T-helper 1 cell (primary cell): Measurements from ENCODE around the gene FADS2.

Experiments used
- DNase-seq, 5 donors: peaks; one replicate each; pipeline ENCODE4 v3.0.0-alpha.2; 2012 to 2020

FADS2 gene

GRCh38 chr11:61847914-61848581, 19.9 kb downstream of the FADS2 start:
- DNase-seq, result no peak

GRCh38 chr11:61848631-61849030, 20.5 kb downstream of the FADS2 start:
- no peak for DNase-seq

GRCh38 chr11:61850687-61851086, 22.6 kb downstream of the FADS2 start:
- DNase-seq, result no peak

DNA sequence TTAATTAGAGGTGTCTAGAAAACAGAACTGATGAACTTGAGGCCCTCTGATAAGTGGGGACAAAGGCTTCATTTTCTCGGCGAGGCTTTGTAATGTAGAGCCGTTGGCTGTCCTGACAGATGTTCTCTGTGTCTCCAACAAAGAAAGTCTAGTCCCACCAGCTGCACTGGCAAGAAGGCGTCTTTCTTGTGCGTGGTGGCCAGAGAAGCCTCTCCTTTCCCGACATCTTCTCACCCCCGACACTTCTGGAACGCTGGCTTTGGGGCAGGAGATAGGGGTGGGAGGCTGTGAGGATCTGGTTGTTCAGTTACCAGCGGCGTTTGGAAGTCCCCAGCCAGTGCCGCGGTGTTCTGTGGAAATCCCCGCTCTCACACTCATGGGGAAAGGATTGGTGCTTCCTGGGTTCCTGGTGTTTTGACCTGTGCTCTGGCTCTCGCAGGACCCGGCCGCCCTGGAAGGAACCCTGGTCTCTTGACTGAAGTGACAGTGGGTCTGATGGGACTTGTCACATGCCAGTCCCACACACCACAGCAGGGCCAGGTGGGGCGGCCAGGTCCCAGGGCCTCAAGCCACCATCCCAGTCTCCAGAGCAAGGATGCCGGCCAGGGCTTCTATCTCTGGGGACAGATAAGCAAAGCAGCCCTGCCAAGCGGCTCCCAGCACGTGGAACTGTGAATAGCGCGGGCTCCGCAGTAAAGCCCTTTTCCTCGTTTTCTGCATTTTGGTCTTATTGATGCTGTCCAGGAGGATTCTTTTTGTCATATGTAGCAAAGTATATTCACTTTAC, 23.2 kb downstream of the FADS2 start:
- DNase-seq, result no peak

- DNase-seq, result no peak
These were observed 23.8 kb downstream of the FADS2 start for GRCh38 chr11:61851900-61852295.

DNA sequence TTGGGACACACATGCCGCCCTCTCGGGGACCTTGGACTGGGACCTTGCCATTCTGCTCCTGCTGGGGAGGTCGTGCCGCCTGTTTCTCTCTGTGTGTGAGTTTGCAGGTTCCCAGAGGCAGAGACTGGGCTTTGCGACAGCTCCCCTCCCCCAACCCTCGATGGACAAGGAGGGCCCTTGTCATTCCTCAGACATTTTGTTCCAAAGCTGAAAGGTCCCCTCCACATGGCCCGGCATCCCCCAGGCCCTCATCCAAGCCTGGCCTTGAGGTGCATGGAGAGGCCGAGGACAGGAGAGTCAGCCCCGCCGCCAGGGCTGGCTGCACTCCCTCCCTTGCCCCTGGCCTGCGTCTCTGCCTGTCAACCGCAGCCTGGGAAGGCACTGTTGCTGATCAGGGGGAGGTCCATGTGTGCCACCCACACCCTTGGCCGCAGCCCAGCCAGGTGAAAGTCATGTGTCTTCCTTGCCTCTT, 25.6 kb downstream of the FADS2 start:
- DNase-seq, result no peak

DNA sequence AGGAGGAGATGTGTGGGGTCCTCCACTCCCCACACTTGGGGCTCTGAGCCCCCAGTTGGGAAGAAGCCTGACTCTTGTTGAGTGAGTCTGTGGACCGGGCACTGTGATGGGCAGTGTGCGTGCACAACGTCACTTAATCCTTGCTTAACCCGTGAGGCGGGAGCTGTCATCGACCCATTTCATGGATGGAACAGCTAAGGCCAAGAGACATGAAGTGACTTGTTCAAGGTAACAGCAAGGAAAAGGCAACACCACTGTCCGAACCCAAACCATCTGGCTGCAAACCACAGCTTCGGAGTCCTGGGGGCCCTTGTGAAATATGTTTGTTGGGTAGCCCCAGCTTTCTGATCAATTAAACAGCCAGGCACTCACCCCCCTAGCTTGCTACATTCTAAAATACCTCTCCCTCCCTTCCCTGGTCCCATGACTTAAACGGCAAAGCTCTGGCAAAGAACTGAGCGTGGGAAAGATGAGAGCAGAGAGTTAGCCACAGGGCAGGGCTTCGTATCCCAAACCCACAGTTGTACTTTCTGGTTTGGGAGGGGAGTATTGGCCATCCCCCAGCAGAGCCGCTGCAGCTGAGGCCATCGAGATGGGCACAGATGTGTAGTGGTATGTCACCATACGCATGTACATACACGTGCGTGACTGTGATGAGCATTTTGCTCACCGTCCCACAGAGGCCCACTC, 26.3 kb downstream of the FADS2 start:
- DNase-seq, result no peak

- no peak for DNase-seq
These were observed 27.0 kb downstream of the FADS2 start for GRCh38 chr11:61854966-61855714.

DNA sequence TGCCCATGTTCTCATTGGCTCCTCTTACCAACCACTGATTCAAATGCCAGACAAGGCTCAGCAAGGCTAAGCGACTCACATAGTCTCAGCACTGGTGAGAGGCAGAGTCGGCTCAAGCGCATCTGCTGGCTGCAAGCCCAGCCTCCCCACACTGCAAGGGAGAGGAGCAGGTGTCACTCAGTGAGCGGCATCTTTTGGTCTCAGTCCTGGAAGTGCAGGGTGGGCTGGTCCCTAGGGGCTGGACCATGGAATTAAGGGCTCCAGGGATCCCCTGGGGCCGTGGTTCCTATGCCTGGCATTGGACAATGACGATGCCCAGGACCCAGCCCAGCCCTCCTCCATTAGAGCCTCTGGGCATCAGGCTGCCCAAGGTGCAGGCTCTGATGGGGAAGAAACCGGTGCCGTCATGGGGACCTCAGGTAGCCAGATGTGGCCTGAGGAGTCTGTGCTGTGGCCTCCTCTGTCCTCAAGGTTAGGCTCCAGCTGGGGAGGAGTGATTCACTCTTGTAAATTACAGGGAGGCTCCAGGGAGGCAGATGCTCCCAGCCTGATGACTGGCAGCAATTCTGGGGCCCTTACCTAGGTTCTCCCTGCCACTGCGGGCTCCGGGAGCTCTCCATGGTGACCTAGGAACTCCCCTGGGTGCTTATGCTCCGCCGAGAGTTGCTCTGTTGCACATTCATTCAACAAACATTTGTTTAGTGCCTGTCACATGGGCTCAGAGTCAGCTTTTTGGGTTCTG, 28.0 kb downstream of the FADS2 start:
- no peak for DNase-seq

- no peak for DNase-seq
These were observed 32.2 kb downstream of the FADS2 start for GRCh38 chr11:61860054-61860903.

DNA sequence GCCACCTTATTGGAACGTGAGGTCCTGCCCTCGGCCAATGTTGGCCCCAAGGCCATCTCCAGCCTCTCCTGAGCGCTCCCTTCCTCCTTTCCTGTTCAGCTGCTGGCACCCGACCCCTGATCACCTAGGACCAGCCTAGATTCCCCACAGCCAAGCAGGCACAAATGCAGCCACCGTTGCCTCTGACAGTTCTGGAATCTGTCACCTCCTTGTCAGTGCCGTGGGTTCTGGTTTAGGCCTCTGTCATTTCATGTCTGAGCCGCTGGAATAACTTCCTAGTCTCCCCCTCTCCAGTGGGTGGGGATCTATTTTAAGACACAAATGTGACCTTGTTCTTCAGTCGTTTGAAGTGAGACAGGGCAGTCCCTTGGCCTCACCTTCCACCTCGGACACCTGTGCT, 33.5 kb downstream of the FADS2 start:
- no peak for DNase-seq

DNA sequence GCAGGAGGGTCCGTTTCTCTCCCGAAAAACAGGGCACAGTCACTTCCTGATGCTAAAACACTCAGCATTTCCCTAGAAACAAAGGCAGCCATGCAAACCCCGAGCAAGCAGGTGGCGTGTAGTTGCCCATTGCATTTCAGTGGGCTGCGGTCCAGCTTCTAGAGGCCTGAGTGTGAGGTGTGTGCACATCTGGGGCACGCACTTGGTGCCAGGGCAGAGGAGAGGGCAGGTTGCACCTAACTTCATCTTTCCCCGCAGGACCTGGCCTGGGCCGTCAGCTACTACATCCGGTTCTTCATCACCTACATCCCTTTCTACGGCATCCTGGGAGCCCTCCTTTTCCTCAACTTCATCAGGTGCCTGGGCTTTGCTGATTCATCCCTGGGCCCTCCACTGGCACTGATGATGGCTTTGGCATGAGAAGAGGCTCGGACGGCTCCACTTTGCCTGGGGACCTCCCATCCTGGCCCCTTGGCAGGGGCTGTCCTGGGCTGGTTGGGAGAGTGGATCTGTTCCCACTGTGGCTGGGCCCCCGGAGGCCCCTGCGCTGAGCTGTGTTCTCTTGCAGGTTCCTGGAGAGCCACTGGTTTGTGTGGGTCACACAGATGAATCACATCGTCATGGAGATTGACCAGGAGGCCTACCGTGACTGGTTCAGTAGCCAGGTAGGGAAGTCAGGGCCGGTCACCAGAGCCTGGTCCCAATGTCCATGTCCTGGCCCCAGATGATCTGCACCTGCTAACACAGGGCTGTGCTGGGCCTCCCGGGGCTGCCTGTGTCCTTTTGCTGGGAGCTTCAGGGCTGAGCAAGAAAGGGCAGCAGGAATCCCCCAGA, 34.8 kb downstream of the FADS2 start:
- DNase-seq, result no peak

DNA sequence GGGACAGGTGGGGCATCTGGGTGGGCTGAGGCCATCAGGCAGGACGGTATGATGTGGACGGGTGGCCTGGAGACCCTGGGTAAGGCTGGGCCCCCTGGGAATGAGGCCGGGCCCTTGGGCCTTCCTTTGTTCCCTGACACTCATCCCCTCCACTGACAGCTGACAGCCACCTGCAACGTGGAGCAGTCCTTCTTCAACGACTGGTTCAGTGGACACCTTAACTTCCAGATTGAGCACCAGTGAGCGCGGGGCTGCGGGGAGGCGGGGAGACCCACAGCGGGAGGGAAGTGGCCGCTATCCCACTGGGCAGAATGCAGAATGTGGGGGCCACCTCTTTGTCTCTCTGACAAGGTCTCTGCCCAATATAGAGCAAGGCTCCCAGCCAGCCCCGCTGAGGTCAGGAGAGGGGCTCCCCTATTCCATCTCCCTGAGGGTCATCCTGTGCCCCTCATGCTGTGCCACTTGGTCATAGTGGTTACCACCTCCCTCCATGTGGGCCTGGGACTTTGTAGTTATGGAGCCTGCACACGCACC, 35.5 kb downstream of the FADS2 start:
- no peak for DNase-seq

- no peak for DNase-seq
These were observed 37.0 kb downstream of the FADS2 start for GRCh38 chr11:61864814-61865775.

- DNase-seq, result no peak
These were observed 38.3 kb downstream of the FADS2 start for GRCh38 chr11:61866231-61866957.

GRCh38 chr11:61866958-61867343, 38.9 kb downstream of the FADS2 start:
- no peak for DNase-seq

- DNase-seq, result no peak
These were observed 40.7 kb downstream of the FADS2 start for GRCh38 chr11:61868571-61869428.
